GM12865 (cell line): Measurements from ENCODE around the gene DCPS.

Experiments used
- DNase-seq: peaks from one replicate; pipeline ENCODE4 v3.0.0; 2010; ENCODE audit warnings: low read depth
- H3K4me3 ChIP-seq: 2 replicates; pipeline ENCODE4 v1.5.1; 2011; ENCODE audit warnings: mild to moderate bottlenecking, low read depth, low read length, control low read depth
- CTCF ChIP-seq: IDR thresholded peaks from 2 replicates; pipeline ENCODE4 v1.5.1; 2011; ENCODE audit warnings: low read length, control low read depth, low read depth, inconsistent platforms; ENCODE audit not compliant: insufficient read depth; ENCODE audit errors: missing control alignments

DCPS gene

GRCh38 chr11:126311401-126312291 lies 7.8 kb downstream of the DCPS start:
- peak; percentile 5 for TF ChIP-seq CTCF
- peak; percentile 85 for DNase-seq
- H3K4me3 ChIP-seq = no peak overlapping the region

- H3K4me3 ChIP-seq = no peak overlapping the region
- no peak for TF ChIP-seq CTCF
- no peak for DNase-seq
Observed at GRCh38 chr11:126312961-126313360, 9.1 kb downstream of the DCPS start.

GRCh38 chr11:126313826-126314225 lies 10.0 kb downstream of the DCPS start:
- peak; percentile 54 for DNase-seq
- no peak for TF ChIP-seq CTCF
- no peak overlapping the region for H3K4me3 ChIP-seq

GRCh38 chr11:126317432-126317755 lies 13.5 kb downstream of the DCPS start:
- DNase-seq = no peak
- H3K4me3 ChIP-seq = no peak overlapping the region
- TF ChIP-seq CTCF = no peak

GRCh38 chr11:126317756-126318573 lies 14.1 kb downstream of the DCPS start:
- peak; percentile 52 for DNase-seq
- no peak overlapping the region for H3K4me3 ChIP-seq
- no peak for TF ChIP-seq CTCF

- no peak for TF ChIP-seq CTCF
- no peak overlapping the region for H3K4me3 ChIP-seq
- DNase-seq = peak; percentile 74
Observed at GRCh38 chr11:126318574-126319373, 14.9 kb downstream of the DCPS start.
